GM23338 (cell line): ENCODE data around the gene CHN2.

ENCODE experiments used
- CREB1 ChIP-seq: fragments of 250-450 bp; sonication (Bioruptor Pico); IDR thresholded peaks from 2 replicates; pipeline ENCODE4 v1.5.0; 2020; ENCODE audit warnings: low read depth, mild to moderate bottlenecking, moderate library complexity
- EZH2 ChIP-seq: fragments of 200-600 bp; sonication (generic); IDR thresholded peaks from one replicate; pipeline ENCODE4 v1.8.0; 2017; ENCODE audit warnings: antibody characterized with exemption, mild to moderate bottlenecking, low read depth; ENCODE audit not compliant: unreplicated experiment
- EZH2phosphoT487 ChIP-seq: fragments of 200-600 bp; sonication (generic); IDR thresholded peaks from one replicate; pipeline ENCODE4 v1.8.1; 2018; ENCODE audit warnings: antibody characterized with exemption; ENCODE audit not compliant: unreplicated experiment
- JUNB ChIP-seq: IDR thresholded peaks from one replicate; pipeline ENCODE4 v1.6.1; 2016; ENCODE audit warnings: antibody characterized with exemption; ENCODE audit not compliant: unreplicated experiment
- POLR2AphosphoS5 ChIP-seq: IDR thresholded peaks from 2 replicates; pipeline ENCODE4 v1.6.1; 2016; ENCODE audit warnings: antibody characterized with exemption, low read depth
- TF ChIP-seq, protein P1 (sequence below), 2 experiments: fragments of 200-600 bp in 1 of 2; sonication (generic) in 1 of 2; conservative IDR thresholded peaks; 2 replicates each; pipeline versions ENCODE4 v1.5.1 to v1.6.1; 2016 to 2017; ENCODE audit warnings: antibody characterized with exemption in 2 of 2, low read depth in 2 of 2, mild to moderate bottlenecking in 2 of 2, moderate library complexity in 1 of 2
- TF ChIP-seq, protein P2 (sequence below): IDR thresholded peaks from one replicate; pipeline ENCODE4 v1.6.1; 2018; ENCODE audit warnings: antibody characterized with exemption; ENCODE audit not compliant: unreplicated experiment
- TF ChIP-seq, protein P3 (sequence below): IDR thresholded peaks from 2 replicates; pipeline ENCODE4 v1.6.1; 2016; ENCODE audit warnings: antibody characterized with exemption

DNA sequence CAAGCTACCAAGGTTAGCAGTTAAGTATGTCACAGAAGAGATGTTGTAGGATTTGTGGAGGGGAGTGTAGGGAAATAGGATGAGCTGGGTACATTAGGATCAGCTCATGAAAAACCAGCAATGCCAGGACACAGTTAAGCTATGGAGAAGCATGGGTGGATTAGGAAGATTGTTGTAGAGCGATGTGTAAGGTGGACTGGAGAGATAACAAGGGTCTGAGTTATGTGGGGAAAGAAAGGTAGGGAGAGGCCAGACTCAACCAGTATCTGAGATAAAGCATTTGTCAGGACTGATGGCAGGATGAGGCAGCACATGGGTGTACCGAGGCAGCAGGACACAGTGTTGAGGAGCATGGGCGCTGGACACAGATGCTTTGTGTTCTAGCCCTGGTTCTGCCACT is 283.7 kb downstream of the CHN2 start:
- TF ChIP-seq, protein P1, sequence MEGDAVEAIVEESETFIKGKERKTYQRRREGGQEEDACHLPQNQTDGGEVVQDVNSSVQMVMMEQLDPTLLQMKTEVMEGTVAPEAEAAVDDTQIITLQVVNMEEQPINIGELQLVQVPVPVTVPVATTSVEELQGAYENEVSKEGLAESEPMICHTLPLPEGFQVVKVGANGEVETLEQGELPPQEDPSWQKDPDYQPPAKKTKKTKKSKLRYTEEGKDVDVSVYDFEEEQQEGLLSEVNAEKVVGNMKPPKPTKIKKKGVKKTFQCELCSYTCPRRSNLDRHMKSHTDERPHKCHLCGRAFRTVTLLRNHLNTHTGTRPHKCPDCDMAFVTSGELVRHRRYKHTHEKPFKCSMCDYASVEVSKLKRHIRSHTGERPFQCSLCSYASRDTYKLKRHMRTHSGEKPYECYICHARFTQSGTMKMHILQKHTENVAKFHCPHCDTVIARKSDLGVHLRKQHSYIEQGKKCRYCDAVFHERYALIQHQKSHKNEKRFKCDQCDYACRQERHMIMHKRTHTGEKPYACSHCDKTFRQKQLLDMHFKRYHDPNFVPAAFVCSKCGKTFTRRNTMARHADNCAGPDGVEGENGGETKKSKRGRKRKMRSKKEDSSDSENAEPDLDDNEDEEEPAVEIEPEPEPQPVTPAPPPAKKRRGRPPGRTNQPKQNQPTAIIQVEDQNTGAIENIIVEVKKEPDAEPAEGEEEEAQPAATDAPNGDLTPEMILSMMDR (conservative IDR thresholded peaks at IDR 0.05; ENCODE audit: low read depth in 2 of 2), result no peak
- no peak for TF ChIP-seq EZH2
- TF ChIP-seq, protein P2, sequence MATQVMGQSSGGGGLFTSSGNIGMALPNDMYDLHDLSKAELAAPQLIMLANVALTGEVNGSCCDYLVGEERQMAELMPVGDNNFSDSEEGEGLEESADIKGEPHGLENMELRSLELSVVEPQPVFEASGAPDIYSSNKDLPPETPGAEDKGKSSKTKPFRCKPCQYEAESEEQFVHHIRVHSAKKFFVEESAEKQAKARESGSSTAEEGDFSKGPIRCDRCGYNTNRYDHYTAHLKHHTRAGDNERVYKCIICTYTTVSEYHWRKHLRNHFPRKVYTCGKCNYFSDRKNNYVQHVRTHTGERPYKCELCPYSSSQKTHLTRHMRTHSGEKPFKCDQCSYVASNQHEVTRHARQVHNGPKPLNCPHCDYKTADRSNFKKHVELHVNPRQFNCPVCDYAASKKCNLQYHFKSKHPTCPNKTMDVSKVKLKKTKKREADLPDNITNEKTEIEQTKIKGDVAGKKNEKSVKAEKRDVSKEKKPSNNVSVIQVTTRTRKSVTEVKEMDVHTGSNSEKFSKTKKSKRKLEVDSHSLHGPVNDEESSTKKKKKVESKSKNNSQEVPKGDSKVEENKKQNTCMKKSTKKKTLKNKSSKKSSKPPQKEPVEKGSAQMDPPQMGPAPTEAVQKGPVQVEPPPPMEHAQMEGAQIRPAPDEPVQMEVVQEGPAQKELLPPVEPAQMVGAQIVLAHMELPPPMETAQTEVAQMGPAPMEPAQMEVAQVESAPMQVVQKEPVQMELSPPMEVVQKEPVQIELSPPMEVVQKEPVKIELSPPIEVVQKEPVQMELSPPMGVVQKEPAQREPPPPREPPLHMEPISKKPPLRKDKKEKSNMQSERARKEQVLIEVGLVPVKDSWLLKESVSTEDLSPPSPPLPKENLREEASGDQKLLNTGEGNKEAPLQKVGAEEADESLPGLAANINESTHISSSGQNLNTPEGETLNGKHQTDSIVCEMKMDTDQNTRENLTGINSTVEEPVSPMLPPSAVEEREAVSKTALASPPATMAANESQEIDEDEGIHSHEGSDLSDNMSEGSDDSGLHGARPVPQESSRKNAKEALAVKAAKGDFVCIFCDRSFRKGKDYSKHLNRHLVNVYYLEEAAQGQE, result no peak
- no peak for TF ChIP-seq CREB1
- TF ChIP-seq JUNB, result no peak
- no peak for TF ChIP-seq POLR2AphosphoS5
- no peak for TF ChIP-seq EZH2phosphoT487
- TF ChIP-seq, protein P3, sequence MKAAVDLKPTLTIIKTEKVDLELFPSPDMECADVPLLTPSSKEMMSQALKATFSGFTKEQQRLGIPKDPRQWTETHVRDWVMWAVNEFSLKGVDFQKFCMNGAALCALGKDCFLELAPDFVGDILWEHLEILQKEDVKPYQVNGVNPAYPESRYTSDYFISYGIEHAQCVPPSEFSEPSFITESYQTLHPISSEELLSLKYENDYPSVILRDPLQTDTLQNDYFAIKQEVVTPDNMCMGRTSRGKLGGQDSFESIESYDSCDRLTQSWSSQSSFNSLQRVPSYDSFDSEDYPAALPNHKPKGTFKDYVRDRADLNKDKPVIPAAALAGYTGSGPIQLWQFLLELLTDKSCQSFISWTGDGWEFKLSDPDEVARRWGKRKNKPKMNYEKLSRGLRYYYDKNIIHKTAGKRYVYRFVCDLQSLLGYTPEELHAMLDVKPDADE, result no peak
